GM12878 (cell line): ENCODE results near the gene ADAMTS7.
"Not testable (repeated sequence)": the region's sequence is repeated elsewhere in the genome, so short reads cannot be mapped to it uniquely, and the experiment has no call there.

Experiments
- ATF2 ChIP-seq: IDR thresholded peaks from 2 replicates; pipeline ENCODE4 v1.6.1; 2012; ENCODE audit warnings: low read length, inconsistent platforms
- CEBPB ChIP-seq, 2 experiments: fragments of 150-350 bp in 1 of 2; IDR thresholded peaks; 2 replicates each; pipeline ENCODE4 v1.6.1; 2012 to 2014; ENCODE audit warnings: low read depth in 2 of 2, low read length in 2 of 2, borderline replicate concordance in 1 of 2, inconsistent platforms in 1 of 2
- E2F4 ChIP-seq: IDR thresholded peaks from 2 replicates; pipeline ENCODE4 v1.6.1; 2012; ENCODE audit warnings: low read depth, low read length, improper control_type of control experiment
- EP300 ChIP-seq, 2 experiments: fragments of 150-350 bp in 1 of 2; IDR thresholded peaks; 2 replicates each; pipeline ENCODE4 v1.6.1; 2011 to 2012; ENCODE audit warnings: low read depth in 2 of 2, low read length in 2 of 2, borderline replicate concordance in 1 of 2, improper control_type of control experiment in 1 of 2, inconsistent platforms in 1 of 2; ENCODE audit not compliant: control insufficient read depth in 1 of 2
- EZH2 ChIP-seq: IDR thresholded peaks from 2 replicates; pipeline ENCODE4 v1.6.1; 2012; ENCODE audit warnings: low read depth, mild to moderate bottlenecking, control low read depth, inconsistent platforms, low read length, borderline replicate concordance; ENCODE audit not compliant: control insufficient read depth
- FOXK2 ChIP-seq: fragments of 450-650 bp; IDR thresholded peaks from 2 replicates; pipeline ENCODE4 v1.6.1; 2017; ENCODE audit warnings: mild to moderate bottlenecking, moderate library complexity
- GATAD2B ChIP-seq: fragments of 450-650 bp; conservative IDR thresholded peaks from 2 replicates; pipeline ENCODE4 v1.6.1; 2017; ENCODE audit warnings: low read depth, mild to moderate bottlenecking, moderate library complexity
- NFIC ChIP-seq: IDR thresholded peaks from 2 replicates; pipeline ENCODE4 v1.6.1; 2012; ENCODE audit warnings: low read depth, mild to moderate bottlenecking, inconsistent platforms, low read length, moderate library complexity
- PML ChIP-seq: IDR thresholded peaks from 2 replicates; pipeline ENCODE4 v1.6.1; 2012; ENCODE audit warnings: low read length, inconsistent platforms
- POLR2A ChIP-seq: IDR thresholded peaks from 2 replicates; pipeline ENCODE4 v1.6.1; 2011; ENCODE audit warnings: low read depth, mild to moderate bottlenecking, low read length
- SMC3 ChIP-seq: IDR thresholded peaks from 2 replicates; pipeline ENCODE4 v1.6.1; 2011; ENCODE audit warnings: low read length, improper control_type of control experiment, borderline replicate concordance
- ZBTB11 ChIP-seq: fragments of 450-650 bp; formaldehyde crosslinking; IDR thresholded peaks from 2 replicates; pipeline ENCODE4 v1.5.0; 2022; ENCODE audit warnings: mild to moderate bottlenecking, missing genetic modification characterization
- ZNF274 ChIP-seq: IDR thresholded peaks from one replicate; pipeline ENCODE4 v1.8.0; 2011; ENCODE audit not compliant: insufficient read length, insufficient read depth
- TF ChIP-seq, protein P1 (sequence below), 3 experiments: IDR thresholded peaks in 2 of 3; conservative IDR thresholded peaks in 1 of 3; 2 replicates each; pipeline ENCODE4 v1.5.1; 2011; ENCODE audit warnings: low read depth in 3 of 3, low read length in 3 of 3, mild to moderate bottlenecking in 3 of 3, control low read depth in 2 of 3, moderate library complexity in 2 of 3, inconsistent platforms in 1 of 3, mixed read lengths in 1 of 3; ENCODE audit not compliant: control insufficient read depth in 2 of 3, insufficient read depth in 1 of 3; ENCODE audit errors: extremely low read depth in 1 of 3

- not testable (repeated sequence) for TF ChIP-seq EZH2; GATAD2B; ZBTB11 (CRISPR knock-in tag); ATF2; NFIC; EP300 (IDR thresholded peaks at IDR 0.05; ENCODE audit: borderline replicate concordance in 1 of 2, control insufficient read depth in 1 of 2, low read depth in 2 of 2, low read length in 2 of 2); PML; E2F4; POLR2A; SMC3; CEBPB (IDR thresholded peaks at IDR 0.05; ENCODE audit: borderline replicate concordance in 1 of 2, low read depth in 2 of 2, low read length in 2 of 2); ZNF274; FOXK2
- TF ChIP-seq, protein P1, sequence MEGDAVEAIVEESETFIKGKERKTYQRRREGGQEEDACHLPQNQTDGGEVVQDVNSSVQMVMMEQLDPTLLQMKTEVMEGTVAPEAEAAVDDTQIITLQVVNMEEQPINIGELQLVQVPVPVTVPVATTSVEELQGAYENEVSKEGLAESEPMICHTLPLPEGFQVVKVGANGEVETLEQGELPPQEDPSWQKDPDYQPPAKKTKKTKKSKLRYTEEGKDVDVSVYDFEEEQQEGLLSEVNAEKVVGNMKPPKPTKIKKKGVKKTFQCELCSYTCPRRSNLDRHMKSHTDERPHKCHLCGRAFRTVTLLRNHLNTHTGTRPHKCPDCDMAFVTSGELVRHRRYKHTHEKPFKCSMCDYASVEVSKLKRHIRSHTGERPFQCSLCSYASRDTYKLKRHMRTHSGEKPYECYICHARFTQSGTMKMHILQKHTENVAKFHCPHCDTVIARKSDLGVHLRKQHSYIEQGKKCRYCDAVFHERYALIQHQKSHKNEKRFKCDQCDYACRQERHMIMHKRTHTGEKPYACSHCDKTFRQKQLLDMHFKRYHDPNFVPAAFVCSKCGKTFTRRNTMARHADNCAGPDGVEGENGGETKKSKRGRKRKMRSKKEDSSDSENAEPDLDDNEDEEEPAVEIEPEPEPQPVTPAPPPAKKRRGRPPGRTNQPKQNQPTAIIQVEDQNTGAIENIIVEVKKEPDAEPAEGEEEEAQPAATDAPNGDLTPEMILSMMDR (IDR thresholded peaks at IDR 0.05 in 2 of 3, conservative IDR thresholded peaks at IDR 0.05 in 1 of 3; ENCODE audit: control insufficient read depth in 2 of 3, extremely low read depth in 1 of 3, insufficient read depth in 1 of 3, low read depth in 3 of 3, low read length in 3 of 3): not testable (repeated sequence)
Measured at GRCh38 chr15:78777953-78778345, 33.3 kb downstream of the ADAMTS7 start.
